PC-9 (cell line): ENCODE results near the gene SETBP1. TPM values are rescaled to one million over a fixed set of nuclear protein-coding genes. Genes with fewer than 3 reads are reported as not detected.

Source experiments
- BruUV-seq: library from RNA; stranded (reverse); fragments of 400-500 nt; replicated peaks from 2 replicates; lab custom pipeline; 2021; lab: Mats Ljungman, UMichigan
- CTCF ChIA-PET: fragments of 300-600 bp; sonication (Branson Sonifier 250); formaldehyde crosslinking; loops from one replicate; lab custom pipeline; 2022; ENCODE audit warnings: antibody characterized with exemption; lab: Charles Lee
- POLR2A ChIA-PET: fragments of 300-600 bp; sonication (Branson Sonifier 250); formaldehyde crosslinking; loops from one replicate; lab custom pipeline; 2022; ENCODE audit warnings: antibody characterized with exemption; ENCODE audit not compliant: unreplicated experiment; lab: Charles Lee
- DNase-seq, 2 experiments: peaks; one replicate each; pipeline versions ENCODE4 v3.0.0 to v3.0.0-alpha.2; 2015 to 2022; ENCODE audit warnings: mixed read lengths in 1 of 2
- H2AFZ ChIP-seq: fragments of 200-600 bp; sonication (generic); 2 replicates; pipeline ENCODE4 v1.8.1; 2017; ENCODE audit warnings: antibody characterized with exemption
- H3F3A ChIP-seq: fragments of 200-600 bp; sonication (generic); 2 replicates; pipeline ENCODE4 v1.8.1; 2017; ENCODE audit warnings: antibody characterized with exemption, mild to moderate bottlenecking, low read depth; ENCODE audit not compliant: insufficient read depth
- H3K27ac ChIP-seq: fragments of 200-600 bp; sonication (generic); 2 replicates; pipeline ENCODE4 v1.6.1; 2016; ENCODE audit warnings: mixed run types
- H3K27me3 ChIP-seq: fragments of 200-600 bp; sonication (generic); 2 replicates; pipeline ENCODE4 v1.6.1; 2016; ENCODE audit warnings: low read depth, mixed run types; ENCODE audit not compliant: insufficient read depth
- H3K36me3 ChIP-seq: fragments of 200-600 bp; sonication (generic); 2 replicates; pipeline ENCODE4 v1.6.1; 2016; ENCODE audit warnings: low read depth, mixed run types
- H3K4me1 ChIP-seq: fragments of 200-600 bp; sonication (generic); replicated peaks from 2 replicates; pipeline ENCODE4 v1.6.1; 2016; ENCODE audit warnings: mixed run types; ENCODE audit not compliant: insufficient read depth
- H3K4me2 ChIP-seq: fragments of 200-600 bp; sonication (generic); 2 replicates; pipeline ENCODE4 v1.6.1; 2017; ENCODE audit warnings: mixed run types
- H3K4me3 ChIP-seq: fragments of 200-600 bp; sonication (generic); 2 replicates; pipeline ENCODE4 v1.6.1; 2016; ENCODE audit warnings: mixed run types
- H3K79me2 ChIP-seq: fragments of 200-600 bp; sonication (generic); 2 replicates; pipeline ENCODE4 v1.6.1; 2017; ENCODE audit warnings: low read depth, mixed run types
- H3K9me2 ChIP-seq: fragments of 200-600 bp; sonication (generic); 2 replicates; pipeline ENCODE4 v1.8.1; 2017; ENCODE audit warnings: mild to moderate bottlenecking; ENCODE audit not compliant: insufficient read depth
- H3K9me3 ChIP-seq: fragments of 200-600 bp; sonication (generic); 2 replicates; pipeline ENCODE4 v1.8.1; 2016; ENCODE audit warnings: low read depth; ENCODE audit not compliant: insufficient read depth
- H4K20me1 ChIP-seq: fragments of 200-600 bp; sonication (generic); 2 replicates; pipeline ENCODE4 v1.8.1; 2017; ENCODE audit not compliant: insufficient read depth
- CTCF ChIP-seq: fragments of 200-600 bp; sonication (generic); conservative IDR thresholded peaks from 2 replicates; pipeline ENCODE4 v1.6.1; 2017; ENCODE audit warnings: mixed run types, antibody characterized with exemption, mild to moderate bottlenecking, moderate library complexity
- EZH2 ChIP-seq: fragments of 200-600 bp; sonication (generic); IDR thresholded peaks from 2 replicates; pipeline ENCODE4 v1.8.0; 2017; ENCODE audit warnings: antibody characterized with exemption, low read depth
- intact Hi-C: fragments of 100-400 bp; cut with micrococcal nuclease; formaldehyde crosslinking; loops from one replicate; pipeline ENCODE4 v1.10.0; 2022; ENCODE audit not compliant: unreplicated experiment
- total RNA-seq: library from RNA; stranded (reverse); gene quantifications from 2 replicates; pipeline ENCODE4 v1.2.3, GENCODE V29; 2021

The SETBP1 gene
- total RNA-seq, 1 experiment from 2014 or later: 9.0 TPM

- TF ChIP-seq EZH2 (no peak), CTCF (no peak)
- Histone ChIP-seq H2AFZ (no peak overlapping the region), H3K9me3 (no peaks in the 10 kb centered on the region), H3K27ac (no peak overlapping the region), H3K9me2 (no peaks in the 10 kb centered on the region), H3K27me3 (no peaks in the 10 kb centered on the region), H3K4me1 (peaks cover 37% of the 10 kb centered on the region), H3K79me2 (peaks cover 4% of the 10 kb centered on the region; the same call in 1 of the 2 replicates), H3K4me2 (no peak overlapping the region), H4K20me1 (no peaks in the 10 kb centered on the region), H3K4me3 (no peak overlapping the region), H3F3A (peaks cover 10% of the 10 kb centered on the region; the same call in 1 of the 2 replicates), H3K36me3 (0 out of 2 replicates have a peak, but pooled peaks cover 3% of the 10 kb centered on the region)
- POLR2A ChIA-PET: no interaction called here
- intact Hi-C loops: no loop called here
- DNase-seq: no peak
- CTCF ChIA-PET: no interaction called here
- no TSS peak for BruUV-seq
These were observed 60.4 kb downstream of the SETBP1 start for GRCh38 chr18:44741085-44741484.

- CTCF ChIA-PET: no interaction called here
- H3K9me2 ChIP-seq: no peaks in the 10 kb centered on the region
- H3K27me3 ChIP-seq: no peaks in the 10 kb centered on the region
- 0 out of 2 replicates have a peak, but pooled peaks cover 3% of the 10 kb centered on the region for H3K36me3 ChIP-seq
- no peak for TF ChIP-seq CTCF
- no peak for TF ChIP-seq EZH2
- H2AFZ ChIP-seq: no peak overlapping the region
- intact Hi-C loops: no loop called here
- H3F3A ChIP-seq: peaks cover 10% of the 10 kb centered on the region; the same call in 1 of the 2 replicates
- H3K27ac ChIP-seq: no peak overlapping the region
- peaks cover 33% of the 10 kb centered on the region for H3K4me1 ChIP-seq
- BruUV-seq: no TSS peak
- DNase-seq: no peak
- no peak overlapping the region for H3K4me3 ChIP-seq
- H3K79me2 ChIP-seq: peaks cover 4% of the 10 kb centered on the region; the same call in 1 of the 2 replicates
- no peaks in the 10 kb centered on the region for H3K9me3 ChIP-seq
- H3K4me2 ChIP-seq: no peak overlapping the region
- POLR2A ChIA-PET: no interaction called here
- no peaks in the 10 kb centered on the region for H4K20me1 ChIP-seq
These were observed 60.8 kb downstream of the SETBP1 start for GRCh38 chr18:44741511-44741910.

- no peak for TF ChIP-seq EZH2
- no peak for TF ChIP-seq CTCF
- CTCF ChIA-PET: no interaction called here
- no peaks in the 10 kb centered on the region for H3K9me2 ChIP-seq
- H2AFZ ChIP-seq: no peak overlapping the region
- no peak overlapping the region for H3K27ac ChIP-seq
- peaks cover 4% of the 10 kb centered on the region; the same call in 1 of the 2 replicates for H3K79me2 ChIP-seq
- DNase-seq: no peak
- no peak overlapping the region for H3K4me2 ChIP-seq
- H4K20me1 ChIP-seq: no peaks in the 10 kb centered on the region
- H3K9me3 ChIP-seq: no peaks in the 10 kb centered on the region
- intact Hi-C loops: no loop called here
- no TSS peak for BruUV-seq
- H3K36me3 ChIP-seq: 0 out of 2 replicates have a peak, but pooled peaks cover 3% of the 10 kb centered on the region
- no peaks in the 10 kb centered on the region for H3K27me3 ChIP-seq
- peaks cover 27% of the 10 kb centered on the region for H3K4me1 ChIP-seq
- H3F3A ChIP-seq: peaks cover 10% of the 10 kb centered on the region; the same call in 1 of the 2 replicates
- POLR2A ChIA-PET: no interaction called here
- no peak overlapping the region for H3K4me3 ChIP-seq
These were observed 61.4 kb downstream of the SETBP1 start for GRCh38 chr18:44742126-44742525.
